ENCODE results near the gene LTBP3.
"Not testable (repeated sequence)": the region's sequence is repeated elsewhere in the genome, so short reads cannot be mapped to it uniquely, and the experiment has no call there.

Gene LTBP3

GRCh38 chr11:65535102-65535501, 23.1 kb downstream of the LTBP3 start:
- no peak for DNase-seq

DNA sequence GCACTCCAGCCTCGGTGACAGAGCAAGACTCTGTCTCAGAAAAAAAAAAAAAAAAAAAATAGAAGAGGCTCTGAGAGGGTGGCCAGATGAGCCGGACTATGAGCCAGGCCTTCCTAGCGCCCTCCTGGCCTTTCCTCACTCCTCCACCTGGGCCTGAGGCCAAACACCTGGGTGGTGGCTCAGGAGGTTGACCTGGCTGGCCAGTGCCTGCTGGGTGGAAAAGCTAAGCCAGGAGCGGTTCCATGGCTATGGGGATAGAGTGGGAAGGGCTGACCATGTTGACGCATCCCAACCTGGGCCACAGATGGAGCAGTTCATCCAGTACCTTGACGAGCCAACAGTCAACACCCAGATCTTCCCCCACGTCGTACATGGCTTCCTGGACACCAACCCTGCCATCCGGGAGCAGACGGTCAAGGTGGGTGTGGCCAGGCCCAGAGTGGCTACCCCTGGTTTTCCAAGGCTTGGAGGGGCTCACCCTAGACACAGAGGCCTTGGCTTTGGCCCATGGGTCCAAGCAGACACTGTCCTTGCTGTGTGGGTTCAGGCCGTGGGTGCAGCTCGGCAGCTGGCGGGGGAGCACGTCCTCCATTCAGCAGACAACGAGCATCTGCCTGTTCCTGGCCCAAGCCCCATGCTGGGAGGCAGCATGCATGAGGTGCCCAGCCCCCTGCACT, 25.6 kb downstream of the LTBP3 start:
- DNase-seq, result no peak

DNA sequence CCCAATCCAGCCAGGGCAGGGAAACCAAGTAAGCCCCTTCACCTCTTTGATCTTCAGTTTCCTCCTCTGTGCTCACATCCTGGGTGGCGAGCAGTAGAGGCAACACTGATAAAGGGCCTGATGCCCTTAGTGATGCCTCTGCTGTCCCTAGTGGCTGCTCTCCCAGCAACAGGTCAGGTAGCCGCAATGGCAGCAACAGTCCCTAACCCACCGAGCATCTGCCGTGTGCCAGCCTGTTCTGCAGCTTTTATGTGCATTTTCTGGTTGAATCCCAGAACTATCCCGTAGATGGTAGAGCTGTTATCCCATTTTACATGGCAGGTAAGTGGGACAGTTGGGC, 28.0 kb downstream of the LTBP3 start:
- DNase-seq, result no peak

DNA sequence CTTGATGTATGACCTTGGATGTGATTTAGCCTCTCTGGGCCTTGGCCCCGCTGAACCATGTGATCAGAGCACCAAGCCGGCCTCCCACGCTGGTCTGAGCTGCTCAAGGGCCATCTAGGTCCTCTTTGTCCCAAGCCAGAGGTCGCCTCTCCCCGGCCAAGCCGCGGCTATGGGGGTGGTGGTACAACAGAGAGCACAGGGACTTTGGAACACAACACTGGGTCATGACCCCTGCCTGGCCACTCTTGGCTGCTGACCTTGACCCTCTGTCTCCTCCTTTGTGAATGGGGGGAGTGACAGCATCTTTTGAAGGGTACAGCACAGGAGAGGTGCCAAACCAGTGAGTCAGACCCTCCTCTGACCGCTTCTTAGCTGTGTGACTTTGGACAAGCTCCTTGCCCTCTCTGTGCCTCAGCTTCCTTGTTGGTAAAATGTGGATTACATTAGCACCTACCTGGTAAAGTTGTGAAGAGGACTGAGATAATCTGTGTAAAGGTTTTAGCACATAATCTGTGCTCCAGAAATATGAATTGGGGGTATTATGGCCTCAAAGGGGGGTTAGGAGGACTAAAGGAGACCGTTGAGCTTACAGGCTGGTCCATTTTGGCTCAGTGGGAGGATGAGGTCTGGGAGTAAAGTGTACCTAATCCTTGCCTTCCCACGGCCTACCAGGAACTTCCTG, 28.5 kb downstream of the LTBP3 start:
- DNase-seq, result no peak

- no peak for DNase-seq
Measured at GRCh38 chr11:65528819-65529350, 29.3 kb downstream of the LTBP3 start.

GRCh38 chr11:65526744-65527143, 31.4 kb downstream of the LTBP3 start:
- DNase-seq, result no peak

GRCh38 chr11:65525546-65526480, 32.3 kb downstream of the LTBP3 start:
- no peak for DNase-seq

GRCh38 chr11:65524741-65525545, 33.2 kb downstream of the LTBP3 start, which contains the start of gene SCYL1:
Gene SCYL1, plus strand, starts transcription at chr11:65525083. Its CDS starts 71 bp downstream, at chr11:65525154.
- DNase-seq, result peak; percentile 83

DNA sequence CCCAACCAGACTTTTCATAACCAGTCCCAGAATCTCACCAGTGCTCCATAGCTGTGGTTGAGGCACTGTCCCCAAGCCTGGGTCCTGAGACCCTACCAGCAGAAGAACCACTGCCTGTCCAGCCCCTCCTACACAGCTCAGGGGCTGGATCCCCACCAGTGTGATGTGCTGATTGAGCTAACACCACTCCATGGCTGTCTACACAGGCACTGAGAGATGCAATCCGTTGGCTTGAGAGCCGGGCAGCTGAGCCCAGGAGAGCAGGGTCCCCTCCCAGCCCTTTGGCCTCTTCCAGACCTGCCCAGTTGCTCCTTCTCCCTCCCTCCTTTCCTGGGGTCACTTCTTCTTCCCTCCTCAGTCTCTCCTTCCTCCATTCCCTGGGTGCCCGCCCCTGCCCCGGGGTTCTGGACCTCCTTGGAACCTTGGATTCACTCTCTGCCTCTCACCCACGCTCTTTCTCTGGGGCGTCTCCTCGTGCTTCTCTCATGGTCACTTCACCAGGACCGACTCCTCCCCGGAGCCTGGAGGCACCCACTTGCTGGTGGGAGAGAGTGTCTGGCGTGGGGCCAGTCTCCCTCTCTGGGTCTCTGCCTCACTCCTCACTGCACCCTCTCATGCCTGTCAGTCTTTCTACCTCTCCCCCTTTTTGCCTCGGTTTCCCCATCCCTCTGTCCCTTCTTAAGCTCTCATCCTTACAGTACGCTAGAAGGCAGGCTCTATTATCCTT, 34.0 kb downstream of the LTBP3 start:
- no peak for DNase-seq

GRCh38 chr11:65523631-65523968, 34.6 kb downstream of the LTBP3 start:
- DNase-seq, result not testable (repeated sequence)

- not testable (repeated sequence) for DNase-seq
Measured at GRCh38 chr11:65522718-65523630, 35.2 kb downstream of the LTBP3 start.

GRCh38 chr11:65521777-65522521, 36.2 kb downstream of the LTBP3 start:
- DNase-seq, result not testable (repeated sequence)

DNA sequence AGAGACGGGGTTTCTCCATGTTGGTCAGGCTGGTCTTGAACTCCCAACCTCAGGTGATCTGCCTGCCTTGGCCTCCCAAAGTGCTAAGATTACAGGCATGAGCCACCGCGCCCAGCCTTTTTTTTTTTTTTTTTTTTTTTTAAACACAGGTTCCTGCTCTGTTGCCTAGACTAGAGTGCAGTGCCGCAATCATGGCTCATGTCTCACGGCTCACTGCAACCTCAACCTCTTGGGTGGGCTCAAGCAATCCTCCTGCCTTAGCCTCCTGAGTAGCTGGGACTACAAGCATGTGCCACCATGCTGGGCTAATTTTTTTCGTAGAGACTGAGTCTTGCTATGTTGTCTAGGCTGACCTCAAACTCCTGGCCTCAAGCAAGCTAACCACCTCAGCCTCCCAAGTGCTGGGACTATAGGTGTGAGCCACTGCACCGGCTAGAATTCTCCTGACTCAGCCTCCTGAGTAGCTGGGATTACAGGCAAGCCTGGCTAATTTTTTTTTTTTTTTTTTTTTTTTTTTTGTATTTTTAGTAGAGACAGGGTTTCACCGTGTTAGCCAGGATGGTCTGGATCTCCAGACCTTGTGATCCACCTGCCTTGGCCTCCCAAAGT, 39.1 kb downstream of the LTBP3 start:
- DNase-seq, result not testable (repeated sequence)

GRCh38 chr11:65516135-65516968, 41.8 kb downstream of the LTBP3 start:
- no peak for DNase-seq

DNA sequence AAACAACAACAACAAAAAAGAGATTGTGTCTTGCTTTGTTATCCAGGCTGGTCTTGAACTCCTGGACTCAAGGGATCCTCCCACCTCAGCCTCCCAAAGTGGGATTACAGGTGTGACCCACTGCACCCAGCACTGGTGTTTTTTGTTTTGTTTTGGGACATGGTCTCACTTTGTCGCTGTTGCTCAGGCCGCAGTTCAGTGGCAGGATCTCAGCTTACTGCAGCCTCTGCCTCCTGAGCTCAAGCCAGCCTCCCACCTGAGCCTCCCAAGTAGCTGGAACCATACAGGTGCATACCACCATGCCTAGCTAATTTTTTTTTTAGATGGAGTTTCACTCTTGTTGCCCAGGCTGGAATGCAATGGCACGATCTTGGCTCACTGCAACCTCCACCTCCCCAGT, 45.8 kb downstream of the LTBP3 start:
- DNase-seq, result not testable (repeated sequence)

- DNase-seq, result no peak
Measured at GRCh38 chr11:65506772-65507505, 51.2 kb downstream of the LTBP3 start.

GRCh38 chr11:65506290-65506771, 51.8 kb downstream of the LTBP3 start:
- no peak for DNase-seq
